Measurements from ENCODE around the gene FHL3. TPM values are rescaled to one million over a fixed set of nuclear protein-coding genes. Genes with fewer than 3 reads are reported as not detected.
A peak's percentile ranks its signal among the peaks of the same experiment; 100 is the strongest.

The FHL3 gene
- total RNA-seq, 1 experiment from 2014 or later, result 106 TPM

DNA sequence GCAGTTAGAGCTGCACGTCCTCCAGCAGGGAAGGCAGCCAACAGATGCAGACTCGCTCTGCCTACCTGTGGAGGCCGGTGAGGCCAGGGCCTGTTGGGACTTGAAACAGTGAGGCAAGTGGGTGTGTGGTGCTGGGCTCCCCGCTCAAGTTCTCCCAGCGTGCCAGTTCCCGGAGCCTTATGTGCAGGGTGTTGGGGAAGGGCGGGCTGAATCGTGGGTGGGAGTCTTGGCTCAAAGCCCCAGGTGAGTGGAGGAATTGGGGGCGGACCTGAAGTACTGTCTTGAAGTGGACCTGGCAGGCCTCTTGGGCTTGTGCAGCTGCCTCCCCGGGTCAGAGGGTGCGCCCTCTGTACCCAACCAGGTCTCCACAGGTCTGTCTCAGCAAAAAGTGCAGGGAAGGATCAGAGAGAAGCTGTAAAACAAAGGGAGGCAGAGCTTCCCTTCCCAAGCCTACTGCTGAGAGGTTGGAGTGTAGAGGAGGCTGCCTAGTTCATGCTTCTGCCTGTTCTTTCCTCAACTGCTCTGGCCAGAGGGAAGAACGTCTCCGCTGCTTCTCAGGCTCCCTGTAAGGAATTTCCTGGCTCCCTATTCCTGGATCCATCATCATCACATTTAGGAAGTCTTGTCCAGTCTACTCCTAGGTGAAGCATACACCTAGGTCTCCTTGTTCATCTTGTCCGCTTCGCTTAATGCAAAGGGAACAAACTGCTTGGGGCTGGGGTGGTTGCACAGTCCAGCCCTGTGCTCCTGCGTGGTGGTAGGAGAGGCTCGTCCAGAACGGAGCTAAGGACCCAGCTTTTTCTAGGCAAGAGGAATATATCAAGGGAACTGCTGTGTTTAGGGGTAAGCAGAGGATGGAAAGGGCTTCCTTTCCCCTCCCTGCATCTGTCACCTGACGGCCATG is 22.1 kb upstream of the FHL3 start:
- intact Hi-C loops (cut with micrococcal nuclease; ENCODE audit: unreplicated experiment), result loop anchor here (2.0 to 10.0 kb wide), 4 partner anchors 267 to 807 kb away; no protein-coding TSS in a partner anchor
- CTCF ChIA-PET, result interaction anchor here (0.5 to 3.1 kb wide), 5 partner anchors 9 to 65 kb away, joined by 3 to 14 read pairs (median 3); no protein-coding TSS in a partner anchor
- no TSS peak for BruUV-seq (replicated peaks)

DNA sequence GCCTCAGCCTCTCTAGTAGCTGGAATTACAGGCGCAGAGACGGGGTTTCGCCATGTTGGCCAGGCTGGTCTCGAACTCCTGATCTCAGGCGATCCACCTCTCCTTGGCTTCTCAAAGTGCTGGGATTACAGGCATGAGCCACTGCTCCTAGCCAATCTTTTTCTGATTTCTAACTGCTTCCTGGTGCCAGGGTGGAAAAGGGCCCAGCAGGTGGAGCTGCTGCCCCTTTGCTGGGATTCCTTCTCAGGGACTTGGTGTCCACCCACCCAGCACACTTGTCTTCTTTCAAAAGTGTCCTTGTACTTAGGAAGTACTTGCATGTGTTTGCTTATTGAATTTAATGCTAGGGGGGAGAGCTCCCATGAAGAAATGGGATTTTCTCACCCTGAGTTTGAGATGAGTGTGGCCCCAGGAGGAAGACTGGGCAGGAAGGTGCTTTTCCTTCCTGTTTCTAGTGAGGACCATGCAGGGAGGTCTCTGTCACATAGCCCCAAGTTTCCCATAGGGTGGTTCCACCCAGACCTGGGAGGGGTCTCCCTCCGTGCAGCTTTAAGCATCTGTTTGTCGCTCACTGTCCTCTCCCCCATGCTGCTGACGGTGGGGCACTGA is 21.4 kb upstream of the FHL3 start:
- H3K27me3 ChIP-seq (replicated peaks; ENCODE audit: insufficient read depth, low read depth, low read length, poor library complexity), result no peaks in the 10 kb centered on the region
- BruUV-seq (replicated peaks), result no TSS peak
- POLR2A ChIA-PET (ENCODE audit: low non-redundant PET), result interaction anchor here (0.5 to 0.9 kb wide), 4 partner anchors 12 to 1015 kb away, joined by 3 to 4 read pairs (median 3); no protein-coding TSS in a partner anchor
- H3K9me3 ChIP-seq (ENCODE audit: low read depth, low read length, poor library complexity, severe bottlenecking), result no peaks in the 10 kb centered on the region
- no peak overlapping the region for H3K4me3 ChIP-seq (ENCODE audit: low read depth, low read length, poor library complexity, severe bottlenecking)
- intact Hi-C loops (cut with micrococcal nuclease; ENCODE audit: unreplicated experiment), result loop anchor here (2.0 to 10.0 kb wide), 4 partner anchors 268 to 808 kb away; no protein-coding TSS in a partner anchor
- peaks cover 81% of the 10 kb centered on the region for H3K4me1 ChIP-seq (ENCODE audit: insufficient read depth, low read length, poor library complexity, severe bottlenecking)
- peaks cover 41% of the 10 kb centered on the region for H3K36me3 ChIP-seq (ENCODE audit: insufficient read depth, low read length, poor library complexity, severe bottlenecking)
- H3K27ac ChIP-seq (ENCODE audit: low read depth, low read length, poor library complexity, severe bottlenecking), result peak overlapping the region; percentile 95
- CTCF ChIA-PET, result interaction anchor here (0.5 to 3.1 kb wide), 7 partner anchors 9 to 106 kb away, joined by 3 to 14 read pairs (median 3); no protein-coding TSS in a partner anchor
- TF ChIP-seq CTCF (conservative IDR thresholded peaks at IDR 0.05; ENCODE audit: low read depth, low read length) (peak; percentile 90), EZH2 (IDR thresholded peaks at IDR 0.05; ENCODE audit: borderline replicate concordance, low read depth, low read length, poor library complexity, severe bottlenecking) (no peak)
- DNase-seq (ENCODE audit: low spot score), result peak; percentile 93

More for the DNA sequence above, 22.1 kb upstream of the FHL3 start:
- H3K27me3 ChIP-seq (replicated peaks; ENCODE audit: insufficient read depth, low read depth, low read length, poor library complexity), result no peaks in the 10 kb centered on the region
- peak overlapping the region; percentile 95 for H3K27ac ChIP-seq (ENCODE audit: low read depth, low read length, poor library complexity, severe bottlenecking)
- POLR2A ChIA-PET (ENCODE audit: low non-redundant PET), result interaction anchor here (0.5 to 0.9 kb wide), 4 partner anchors 13 to 1015 kb away, joined by 3 to 4 read pairs (median 3); no protein-coding TSS in a partner anchor
- peaks cover 78% of the 10 kb centered on the region for H3K4me1 ChIP-seq (ENCODE audit: insufficient read depth, low read length, poor library complexity, severe bottlenecking)
- peaks cover 34% of the 10 kb centered on the region for H3K36me3 ChIP-seq (ENCODE audit: insufficient read depth, low read length, poor library complexity, severe bottlenecking)
- TF ChIP-seq EZH2 (IDR thresholded peaks at IDR 0.05; ENCODE audit: borderline replicate concordance, low read depth, low read length, poor library complexity, severe bottlenecking) (no peak), CTCF (conservative IDR thresholded peaks at IDR 0.05; ENCODE audit: low read depth, low read length) (no peak)
- no peak overlapping the region for H3K4me3 ChIP-seq (ENCODE audit: low read depth, low read length, poor library complexity, severe bottlenecking)
- no peak for DNase-seq (ENCODE audit: low spot score)
- no peaks in the 10 kb centered on the region for H3K9me3 ChIP-seq (ENCODE audit: low read depth, low read length, poor library complexity, severe bottlenecking)

GRCh38 chr1:38025664-38026063 is 20.4 kb upstream of the FHL3 start:
- H3K9me3 ChIP-seq (ENCODE audit: low read depth, low read length, poor library complexity, severe bottlenecking), result no peaks in the 10 kb centered on the region
- peaks cover 48% of the 10 kb centered on the region for H3K36me3 ChIP-seq (ENCODE audit: insufficient read depth, low read length, poor library complexity, severe bottlenecking)
- H3K27ac ChIP-seq (ENCODE audit: low read depth, low read length, poor library complexity, severe bottlenecking), result peak overlapping the region; percentile 95
- no peak for DNase-seq (ENCODE audit: low spot score)
- BruUV-seq (replicated peaks), result no TSS peak
- intact Hi-C loops (cut with micrococcal nuclease; ENCODE audit: unreplicated experiment), result loop anchor here (2.0 to 10.0 kb wide), 4 partner anchors 269 to 809 kb away; no protein-coding TSS in a partner anchor
- peaks cover 75% of the 10 kb centered on the region for H3K4me1 ChIP-seq (ENCODE audit: insufficient read depth, low read length, poor library complexity, severe bottlenecking)
- H3K4me3 ChIP-seq (ENCODE audit: low read depth, low read length, poor library complexity, severe bottlenecking), result no peak overlapping the region
- no peaks in the 10 kb centered on the region for H3K27me3 ChIP-seq (replicated peaks; ENCODE audit: insufficient read depth, low read depth, low read length, poor library complexity)
- CTCF ChIA-PET, result interaction anchor here (0.6 to 3.1 kb wide), 3 partner anchors 46 to 809 kb away, joined by 5 to 14 read pairs (median 10); no protein-coding TSS in a partner anchor
- TF ChIP-seq CTCF (conservative IDR thresholded peaks at IDR 0.05; ENCODE audit: low read depth, low read length) (no peak), EZH2 (IDR thresholded peaks at IDR 0.05; ENCODE audit: borderline replicate concordance, low read depth, low read length, poor library complexity, severe bottlenecking) (no peak)
- POLR2A ChIA-PET (ENCODE audit: low non-redundant PET), result interaction anchor here (1.0 kb wide), 1 partner anchor 21 kb away, joined by 7 read pairs; the partner anchor contains the start of gene POU3F1

Data from A673 (cell line).